ENCODE measurements around the gene ZNF140. TPM values are rescaled to one million over a fixed set of nuclear protein-coding genes. Genes with fewer than 3 reads are reported as not detected.

The ZNF140 gene
- total and polyA plus RNA-seq, 2 of the 13 experiments (the other 11 are each of a cell fraction or from before 2014, with no cell fraction given) = 8.7 to 13.5 TPM

- no peak for DNase-seq (ENCODE audit: low spot score)
- Histone ChIP-seq H3K79me2 (ENCODE audit: insufficient read depth, low read length) (peaks cover 12% of the 10 kb centered on the region), H3K4me1 (ENCODE audit: insufficient read depth, low read length) (peaks cover 14% of the 10 kb centered on the region), H3K27me3 (ENCODE audit: control insufficient read depth in 1 of 2, insufficient read depth in 2 of 2, low read length in 2 of 2) (no peaks in the 10 kb centered on the region), H2AFZ (ENCODE audit: low read length) (no peak overlapping the region), H3K36me3 (replicated peaks in 1 of 2; ENCODE audit: control insufficient read depth in 1 of 2, insufficient read depth in 2 of 2, low read length in 2 of 2) (peaks cover 6 to 40% of the 10 kb centered on the region in 2 experiments), H3K27ac (ENCODE audit: extremely low read length, insufficient read depth, low read length) (no peak overlapping the region), H3K9me3 (ENCODE audit: low read length) (peaks cover 75% of the 10 kb centered on the region), H3K9ac (ENCODE audit: insufficient read depth, low read depth, low read length) (no peak overlapping the region), H3K4me2 (ENCODE audit: low read depth, low read length) (no peak overlapping the region), H3K4me3 (replicated peaks in 1 of 3; ENCODE audit: insufficient read depth in 1 of 3, low read depth in 2 of 3, low read length in 3 of 3) (no peak overlapping the region), H4K20me1 (ENCODE audit: insufficient read depth, low read length) (no peaks in the 10 kb centered on the region)
- no peak for ATAC-seq
- FAIRE-seq = no peak
- ChIA-PET POLR2A (no interaction called here), CTCF (ENCODE audit: low intra/inter-chr PET ratio, low total read pairs) (no interaction called here)
- no TSS peak for BruUV-seq (replicated peaks)
- in situ Hi-C loops (cut with HindIII; ENCODE audit: extremely low pct_ligation_motif_present, low pct_unique_long_range_greater_than_20kb) = no loop called here
- no peak for TF ChIP-seq ZNF362 (CRISPR knock-in tag; IDR thresholded peaks at IDR 0.05; ENCODE audit: borderline replicate concordance)
- 95% methylated on average over 6 of the region's 6 CpGs for WGBS (ENCODE audit: low lambda C conversion rate)
- intact Hi-C loops (cut with micrococcal nuclease; ENCODE audit: unreplicated experiment) = no loop called here
Measured at GRCh38 chr12:133083345-133083744, 2.6 kb downstream of the ZNF140 start.

DNA sequence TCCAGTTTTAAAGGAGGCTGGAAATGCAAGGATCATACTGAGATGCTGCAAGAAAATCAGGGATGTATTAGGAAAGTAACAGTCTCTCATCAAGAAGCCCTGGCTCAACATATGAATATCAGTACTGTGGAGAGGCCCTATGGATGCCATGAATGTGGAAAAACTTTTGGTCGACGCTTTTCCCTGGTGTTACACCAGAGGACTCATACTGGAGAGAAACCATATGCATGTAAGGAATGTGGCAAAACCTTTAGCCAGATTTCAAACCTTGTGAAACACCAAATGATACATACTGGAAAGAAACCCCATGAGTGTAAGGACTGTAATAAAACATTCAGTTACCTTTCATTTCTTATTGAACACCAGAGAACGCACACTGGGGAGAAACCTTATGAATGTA is 24.9 kb downstream of the ZNF140 start:
- H3K27ac ChIP-seq (ENCODE audit: extremely low read length, insufficient read depth, low read length) = no peak overlapping the region
- no peak for TF ChIP-seq ZNF773 (CRISPR knock-in tag; IDR thresholded peaks at IDR 0.05; ENCODE audit: borderline replicate concordance)
- TF ChIP-seq RXRA (CRISPR knock-in tag; IDR thresholded peaks at IDR 0.05) = no peak
- no peak for TF ChIP-seq ZNF569 (CRISPR knock-in tag; IDR thresholded peaks at IDR 0.05; ENCODE audit: borderline replicate concordance)
- TF ChIP-seq CEBPB (IDR thresholded peaks at IDR 0.05; ENCODE audit: borderline replicate concordance, low read depth, low read length) = no peak
- no peak for TF ChIP-seq ZNF747 (CRISPR knock-in tag; IDR thresholded peaks at IDR 0.05; ENCODE audit: borderline replicate concordance)
- no peak for TF ChIP-seq HOXA5 (CRISPR knock-in tag; IDR thresholded peaks at IDR 0.05)
- no peak for TF ChIP-seq GATAD2A (CRISPR knock-in tag; IDR thresholded peaks at IDR 0.05)
- no peak for TF ChIP-seq NR0B2 (CRISPR knock-in tag; IDR thresholded peaks at IDR 0.05)
- no peak for TF ChIP-seq ZNF225 (CRISPR knock-in tag; IDR thresholded peaks at IDR 0.05)
- TF ChIP-seq HDAC1 (CRISPR knock-in tag; IDR thresholded peaks at IDR 0.05) = no peak
- TF ChIP-seq, protein P1, sequence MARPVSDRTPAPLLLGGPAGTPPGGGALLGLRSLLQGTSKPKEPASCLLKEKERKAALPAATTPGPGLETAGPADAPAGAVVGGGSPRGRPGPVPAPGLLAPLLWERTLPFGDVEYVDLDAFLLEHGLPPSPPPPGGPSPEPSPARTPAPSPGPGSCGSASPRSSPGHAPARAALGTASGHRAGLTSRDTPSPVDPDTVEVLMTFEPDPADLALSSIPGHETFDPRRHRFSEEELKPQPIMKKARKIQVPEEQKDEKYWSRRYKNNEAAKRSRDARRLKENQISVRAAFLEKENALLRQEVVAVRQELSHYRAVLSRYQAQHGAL (CRISPR knock-in tag; IDR thresholded peaks at IDR 0.05; ENCODE audit: not compliant biosample characterization) = no peak
- TF ChIP-seq ZNF547 (CRISPR knock-in tag; IDR thresholded peaks at IDR 0.05) = no peak
- FAIRE-seq (no peak), ATAC-seq (no peak), DNase-seq (ENCODE audit: low spot score) (no peak)
- H3K27me3 ChIP-seq (ENCODE audit: control insufficient read depth in 1 of 2, insufficient read depth in 2 of 2, low read length in 2 of 2) = no peaks in the 10 kb centered on the region
- no peak overlapping the region for H3K4me3 ChIP-seq (replicated peaks in 1 of 3; ENCODE audit: insufficient read depth in 1 of 3, low read depth in 2 of 3, low read length in 3 of 3)
- CTCF ChIA-PET (ENCODE audit: low intra/inter-chr PET ratio, low total read pairs) = no interaction called here
- intact Hi-C loops (cut with micrococcal nuclease; ENCODE audit: unreplicated experiment) = no loop called here
- H2AFZ ChIP-seq (ENCODE audit: low read length) = no peak overlapping the region
- POLR2A ChIA-PET = interaction anchor here (1.3 kb wide), 1 partner anchor 25 kb away, joined by 3 read pairs; no protein-coding TSS in a partner anchor
- H3K9ac ChIP-seq (ENCODE audit: insufficient read depth, low read depth, low read length) = no peak overlapping the region
- H4K20me1 ChIP-seq (ENCODE audit: insufficient read depth, low read length) = no peaks in the 10 kb centered on the region
- 97% methylated on average over 3 of the region's 3 CpGs for WGBS (ENCODE audit: low lambda C conversion rate)
- no TSS peak for BruUV-seq (replicated peaks)
- H3K36me3 ChIP-seq (replicated peaks in 1 of 2; ENCODE audit: control insufficient read depth in 1 of 2, insufficient read depth in 2 of 2, low read length in 2 of 2) = peaks cover 7 to 52% of the 10 kb centered on the region in 2 experiments
- H3K79me2 ChIP-seq (ENCODE audit: insufficient read depth, low read length) = no peaks in the 10 kb centered on the region
- H3K9me3 ChIP-seq (ENCODE audit: low read length) = peaks cover 100% of the 10 kb centered on the region
- in situ Hi-C loops (cut with HindIII; ENCODE audit: extremely low pct_ligation_motif_present, low pct_unique_long_range_greater_than_20kb) = no loop called here
- no peak overlapping the region for H3K4me2 ChIP-seq (ENCODE audit: low read depth, low read length)
- H3K4me1 ChIP-seq (ENCODE audit: insufficient read depth, low read length) = no peaks in the 10 kb centered on the region

Measured in HepG2 (cell line).